Femur (tissue), 1 donor: Measurements from ENCODE around the gene PXMP4.
A peak's percentile ranks its signal among the peaks of the same experiment; 100 is the strongest.

Experiments
- DNase-seq: peaks from one replicate; pipeline ENCODE4 v3.0.0-alpha.2; 2017

Gene PXMP4

DNA sequence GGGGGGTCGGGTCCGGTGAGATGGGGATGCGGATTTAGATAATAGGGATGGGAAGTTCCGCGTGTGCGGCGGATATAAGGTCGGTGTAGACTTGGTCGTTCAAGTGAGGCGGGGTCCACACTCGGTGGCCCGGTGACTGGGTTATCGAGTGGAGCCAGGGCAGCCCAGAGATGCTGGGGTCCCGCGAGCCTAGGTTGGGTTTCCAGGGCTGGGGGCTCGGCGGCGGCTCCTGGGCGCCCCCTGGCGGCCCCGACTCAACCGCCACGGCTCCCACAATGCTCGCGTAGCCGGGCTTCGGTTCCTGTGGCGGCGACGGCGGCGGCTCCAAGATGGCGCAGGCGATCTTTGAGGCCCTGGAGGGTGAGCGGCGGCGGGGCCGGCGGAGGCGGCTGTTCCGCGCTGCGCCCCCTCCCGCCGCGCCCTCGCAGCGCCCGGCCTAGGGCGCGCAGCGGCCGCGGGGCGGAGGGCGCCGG, 11.6 kb upstream of the PXMP4 start, which contains the start of gene ZNF341:
TSS of gene ZNF341 (plus strand) at position 304 of the 473 bp plus-strand sequence. CDS start at position 330, 26 bp downstream.
- peak; percentile 93 for DNase-seq

DNA sequence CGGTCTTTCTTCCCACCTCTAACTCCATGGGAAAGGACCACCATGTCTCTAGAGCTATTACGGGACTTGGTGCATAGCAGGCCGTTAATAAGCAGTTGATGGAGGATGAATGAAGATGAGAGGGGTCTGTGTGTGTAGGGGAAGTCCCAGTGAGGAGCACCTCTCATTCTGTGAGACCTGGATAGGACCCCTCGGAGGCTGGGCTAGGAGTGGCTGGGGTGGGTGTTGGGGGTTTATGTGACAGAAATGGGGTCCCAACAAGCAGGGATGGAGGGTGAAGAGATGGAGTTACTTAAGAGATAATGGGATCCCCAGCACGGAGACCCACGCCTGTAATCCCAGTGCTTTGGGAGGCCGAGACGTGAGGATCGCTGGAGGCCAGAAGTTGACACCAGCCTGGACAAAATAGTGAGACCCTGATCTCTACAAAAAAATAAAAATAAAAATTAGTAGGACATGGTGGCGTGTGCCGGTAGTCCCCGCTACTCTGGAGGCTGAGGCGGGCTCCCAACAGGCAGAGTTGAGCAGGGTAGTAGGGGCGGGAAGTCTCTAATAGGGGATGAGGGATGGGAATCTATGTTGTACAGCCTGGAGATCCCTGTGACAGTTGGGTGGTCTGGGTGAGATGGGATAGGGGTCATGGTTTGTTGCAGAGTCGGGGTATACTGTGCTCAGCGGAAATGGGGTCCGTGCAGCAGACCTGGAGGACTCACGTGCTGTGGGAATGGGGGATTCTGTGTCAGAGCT, 11.0 kb upstream of the PXMP4 start:
- DNase-seq: no peak

DNA sequence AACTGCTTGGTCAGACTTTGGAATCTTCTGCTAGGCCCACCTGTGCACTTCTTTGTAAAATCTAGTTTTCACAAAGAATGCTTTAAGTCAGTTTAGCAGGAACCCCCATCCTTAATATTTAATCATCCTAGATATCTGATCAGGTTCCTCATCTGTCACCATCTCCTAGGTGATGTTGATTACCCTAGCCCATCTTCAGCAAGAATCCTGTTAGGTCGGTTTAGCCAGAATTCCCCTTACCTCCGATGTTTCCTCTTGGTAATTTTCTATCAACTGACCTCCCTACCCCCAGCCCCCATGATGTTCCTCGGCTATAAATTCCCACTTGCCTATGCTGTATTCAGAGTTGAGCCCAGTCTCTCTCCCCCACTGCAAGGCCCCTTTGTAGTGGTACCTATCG, 9.0 kb upstream of the PXMP4 start:
- no peak for DNase-seq

DNA sequence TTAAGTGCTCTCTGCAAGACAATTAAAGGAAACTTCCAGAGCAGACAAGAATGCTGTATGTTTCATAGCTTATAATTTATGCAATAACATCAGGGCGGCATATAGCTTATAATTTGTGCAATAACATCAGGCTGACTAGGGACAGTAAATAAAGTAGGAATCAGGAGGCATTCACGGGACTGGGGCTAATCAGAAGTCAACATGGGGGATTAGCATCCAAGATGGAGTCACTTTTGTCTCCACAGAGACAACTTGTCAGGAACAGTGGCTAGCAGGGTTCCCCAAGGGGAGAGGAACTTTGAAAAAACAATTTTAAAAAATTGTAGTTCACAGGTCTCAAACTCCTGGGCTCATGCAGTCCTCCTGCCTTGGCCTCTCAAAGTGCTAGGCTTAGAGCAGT, 8.4 kb upstream of the PXMP4 start:
- DNase-seq: no peak

DNA sequence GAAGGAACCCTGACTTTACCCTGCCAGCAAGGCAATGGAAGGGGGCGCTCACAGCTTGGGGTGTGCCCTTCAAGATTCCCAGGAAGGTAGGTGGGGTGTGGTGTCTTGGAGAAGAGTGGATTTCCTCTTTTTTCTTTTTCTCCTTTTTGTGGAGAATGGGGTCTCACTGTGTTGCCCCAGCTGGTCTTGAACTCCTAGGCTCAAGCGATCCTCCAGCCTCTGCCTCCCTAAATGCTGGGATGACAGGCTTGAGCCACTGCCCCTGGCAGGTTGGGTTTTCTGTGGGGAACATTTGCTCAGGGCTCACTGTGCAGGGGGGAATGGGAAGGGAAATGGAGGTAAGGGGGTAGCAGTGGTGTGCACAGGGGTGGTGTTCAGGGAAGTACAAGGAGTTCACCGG, 7.7 kb upstream of the PXMP4 start:
- DNase-seq: no peak

DNA sequence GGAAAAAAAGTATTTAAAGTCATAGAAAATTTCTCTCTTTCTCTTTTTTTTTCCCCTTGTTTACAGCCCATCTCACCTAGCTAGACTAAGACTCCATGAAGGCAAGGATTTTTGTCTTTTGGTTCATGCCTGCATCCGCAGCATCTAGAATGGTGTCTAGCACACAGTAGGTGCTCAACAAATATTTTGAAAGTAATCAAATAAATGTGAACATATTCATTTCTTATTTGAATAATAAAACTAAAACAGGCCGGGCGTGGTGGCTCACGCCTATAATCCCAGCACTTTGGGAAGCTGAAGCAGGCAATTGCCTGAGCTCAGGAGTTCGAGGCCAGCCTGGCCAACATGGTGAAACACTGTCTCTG, 7.0 kb upstream of the PXMP4 start:
- no peak for DNase-seq

DNA sequence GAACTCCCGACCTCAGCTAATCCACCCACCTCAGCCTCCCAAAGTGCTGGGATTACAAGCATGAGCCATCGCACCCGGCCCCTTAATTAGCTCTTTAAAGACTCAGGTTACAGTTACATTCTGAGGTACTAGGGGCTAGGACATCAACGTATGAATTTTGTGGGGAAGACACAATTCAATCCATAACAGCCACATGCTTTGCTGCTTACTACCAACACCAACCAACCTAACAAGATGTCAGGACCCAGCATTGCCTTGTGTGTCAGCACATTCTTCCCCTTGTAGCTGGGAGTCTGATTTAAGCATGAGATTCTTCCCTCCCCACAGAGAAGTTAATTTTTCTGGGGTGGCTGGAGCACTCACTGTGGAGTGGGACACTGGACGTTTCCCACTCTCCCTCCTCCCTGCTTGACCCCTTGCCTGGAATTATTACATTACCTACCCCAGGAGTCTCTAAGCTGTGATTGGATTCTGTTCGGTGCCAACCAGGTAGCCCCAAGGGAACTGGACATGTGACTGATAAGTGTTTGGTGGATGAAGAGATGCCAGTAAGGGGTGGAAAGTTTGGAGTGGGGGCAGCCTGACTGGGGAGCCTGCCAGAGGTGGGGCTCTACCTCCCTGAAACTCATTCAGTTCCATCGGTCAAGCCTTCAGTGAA, 5.6 kb upstream of the PXMP4 start:
- DNase-seq: no peak

DNA sequence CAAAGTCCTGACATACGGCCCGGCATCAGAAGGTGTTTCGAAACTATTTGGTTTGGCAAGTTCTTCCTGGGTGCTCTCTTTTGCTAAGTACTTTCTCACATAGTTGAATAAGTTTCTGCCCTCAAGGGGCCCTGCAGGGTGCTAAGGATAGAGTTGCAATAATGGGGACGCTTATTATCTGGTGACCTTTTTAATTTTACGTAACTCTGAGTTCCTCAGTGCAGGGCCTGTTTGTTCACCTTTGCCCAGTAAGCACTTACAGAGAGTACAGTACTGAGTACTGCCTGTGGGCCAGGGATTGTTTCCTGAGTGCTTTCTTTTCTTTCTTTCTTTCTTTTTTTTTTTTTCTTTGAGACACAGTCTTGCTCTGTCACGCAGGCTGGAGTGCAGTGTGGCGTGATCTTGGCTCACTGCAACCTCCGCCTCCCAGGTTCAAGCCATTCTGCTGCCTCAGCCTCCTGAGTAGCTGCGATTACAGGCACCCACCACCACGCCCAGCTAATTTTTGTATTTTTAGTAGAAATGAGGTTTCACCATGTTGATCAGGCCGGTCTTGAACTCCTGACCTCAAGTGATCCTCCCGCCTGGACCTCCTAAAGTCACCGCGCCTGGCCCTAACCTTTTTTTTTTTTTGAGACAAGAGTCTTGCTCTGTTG, 4.5 kb upstream of the PXMP4 start:
- DNase-seq: no peak

DNA sequence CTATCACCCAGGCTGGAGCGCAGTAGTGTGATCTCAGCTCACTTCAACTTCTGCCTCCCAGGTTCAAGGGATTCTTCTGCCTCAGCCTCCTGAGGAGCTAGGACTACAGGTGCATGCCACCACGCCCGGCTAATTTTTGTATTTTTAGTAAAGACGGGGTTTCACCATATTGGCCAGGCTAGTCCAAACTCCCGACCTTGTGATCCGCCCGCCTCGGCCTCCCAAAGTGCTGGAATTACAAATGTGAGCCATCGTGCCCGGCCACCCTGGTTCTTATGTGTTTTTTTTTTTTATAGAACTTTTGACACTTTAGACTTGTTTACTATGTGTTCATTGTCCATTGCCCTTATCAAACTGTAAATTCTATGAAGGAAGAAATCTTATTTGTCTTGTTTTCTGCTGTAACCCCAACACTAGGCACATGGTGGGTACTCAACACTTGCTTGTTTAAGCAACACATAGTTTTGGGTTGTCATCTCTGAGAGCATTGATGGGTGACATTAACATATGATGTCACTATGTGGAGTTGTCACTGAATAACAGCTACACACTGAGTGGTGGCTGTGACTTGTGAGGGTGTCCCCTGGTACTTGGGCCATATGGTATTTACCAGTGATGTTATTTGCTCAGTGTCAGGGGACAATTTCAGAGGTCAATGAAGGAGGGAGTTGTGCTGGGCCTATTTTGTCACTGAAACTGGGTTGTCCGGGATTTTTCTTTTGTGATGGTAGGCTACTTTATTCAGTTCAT, 1.5 kb upstream of the PXMP4 start:
- DNase-seq: no peak

DNA sequence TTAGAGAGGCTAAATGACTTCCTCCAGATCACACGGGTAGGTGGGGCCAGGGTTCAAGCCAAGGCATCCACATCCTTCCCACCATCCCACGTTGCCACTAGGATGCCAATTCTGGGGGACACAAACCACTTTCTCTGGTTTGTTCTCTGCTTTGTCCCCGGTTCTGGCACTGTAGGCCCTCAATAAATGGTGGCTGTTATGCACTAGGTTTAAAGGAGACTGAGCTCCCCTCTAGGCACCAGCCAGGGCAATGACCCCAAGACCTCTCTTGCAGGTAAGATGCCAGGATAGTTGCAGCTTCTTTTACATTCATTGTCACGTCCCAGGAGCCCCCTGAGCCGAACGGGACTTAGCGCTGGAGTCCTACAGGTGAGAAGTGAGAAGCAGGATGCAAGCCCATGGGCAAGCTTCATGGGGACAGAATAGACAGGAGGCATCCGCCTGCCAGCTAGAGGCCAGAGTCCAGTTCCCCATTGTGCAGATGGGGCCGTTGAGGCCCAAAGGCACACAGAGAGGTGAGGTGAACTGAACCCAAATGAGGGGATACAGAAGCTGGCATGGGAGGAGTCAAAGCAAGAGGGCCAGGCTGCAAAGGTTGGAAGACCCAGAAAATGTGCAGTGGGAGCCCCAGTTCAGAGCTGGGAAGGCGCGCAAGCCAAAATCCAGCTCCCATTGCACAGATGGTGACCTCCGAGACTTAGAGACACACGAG, 677 bp downstream of the PXMP4 start:
- no peak for DNase-seq

DNA sequence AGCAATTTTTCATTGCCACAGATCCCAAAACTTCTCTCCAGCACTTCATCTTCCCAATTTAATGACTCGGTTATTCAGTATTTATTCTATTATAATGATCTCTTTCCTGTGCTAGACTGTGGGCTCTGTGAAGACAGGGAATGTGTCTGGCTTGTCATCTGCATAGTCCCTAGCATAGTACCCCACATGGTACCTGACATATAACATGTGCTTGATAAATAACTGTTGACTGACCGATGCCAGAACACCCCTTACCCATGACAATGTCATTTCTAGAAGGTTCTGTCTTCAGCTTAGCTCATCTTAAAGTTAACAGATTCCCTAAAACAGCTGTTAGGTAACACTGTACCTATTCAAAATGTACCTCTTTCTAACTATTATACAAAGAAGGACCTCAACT, 3.6 kb downstream of the PXMP4 start:
- no peak for DNase-seq

DNA sequence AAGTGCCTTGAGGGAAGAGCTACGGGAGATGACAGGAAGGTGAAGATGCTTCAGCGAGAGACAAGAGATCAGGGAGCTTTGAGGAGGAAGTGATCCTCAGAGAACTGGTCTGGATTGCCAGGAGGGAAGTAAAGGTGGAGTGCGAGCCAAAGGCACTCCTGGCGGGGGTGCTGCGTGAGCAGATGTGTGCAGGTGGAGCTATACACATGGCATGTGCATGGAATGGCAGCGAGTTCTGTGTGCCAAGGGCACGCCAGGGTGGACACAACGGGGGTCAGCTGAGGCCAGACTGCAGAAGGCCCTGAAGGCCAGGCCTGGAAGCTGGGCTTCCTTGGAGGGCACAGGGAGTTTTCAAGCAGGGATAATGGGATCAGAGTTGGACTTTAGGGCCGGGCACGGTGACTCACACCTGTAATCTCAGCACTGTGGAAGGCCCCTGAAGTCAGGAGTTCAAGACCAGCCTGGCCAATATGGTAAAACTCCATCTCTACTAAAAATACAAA, 6.2 kb downstream of the PXMP4 start:
- no peak for DNase-seq

DNA sequence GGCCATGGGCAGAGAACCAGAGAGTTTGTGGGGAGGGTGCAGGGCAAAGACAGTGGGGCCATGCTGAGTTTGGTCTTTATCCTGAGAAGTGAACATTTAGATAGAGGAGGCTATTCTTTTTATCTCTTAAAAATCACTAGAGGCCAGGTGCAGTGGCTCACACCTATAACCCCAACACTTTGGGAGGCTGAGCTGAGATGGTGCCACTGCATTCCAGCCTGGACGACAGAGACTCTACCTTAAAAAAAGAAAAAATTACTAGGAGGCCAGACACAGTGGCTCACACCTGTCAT, 8.7 kb downstream of the PXMP4 start:
- DNase-seq: no peak

DNA sequence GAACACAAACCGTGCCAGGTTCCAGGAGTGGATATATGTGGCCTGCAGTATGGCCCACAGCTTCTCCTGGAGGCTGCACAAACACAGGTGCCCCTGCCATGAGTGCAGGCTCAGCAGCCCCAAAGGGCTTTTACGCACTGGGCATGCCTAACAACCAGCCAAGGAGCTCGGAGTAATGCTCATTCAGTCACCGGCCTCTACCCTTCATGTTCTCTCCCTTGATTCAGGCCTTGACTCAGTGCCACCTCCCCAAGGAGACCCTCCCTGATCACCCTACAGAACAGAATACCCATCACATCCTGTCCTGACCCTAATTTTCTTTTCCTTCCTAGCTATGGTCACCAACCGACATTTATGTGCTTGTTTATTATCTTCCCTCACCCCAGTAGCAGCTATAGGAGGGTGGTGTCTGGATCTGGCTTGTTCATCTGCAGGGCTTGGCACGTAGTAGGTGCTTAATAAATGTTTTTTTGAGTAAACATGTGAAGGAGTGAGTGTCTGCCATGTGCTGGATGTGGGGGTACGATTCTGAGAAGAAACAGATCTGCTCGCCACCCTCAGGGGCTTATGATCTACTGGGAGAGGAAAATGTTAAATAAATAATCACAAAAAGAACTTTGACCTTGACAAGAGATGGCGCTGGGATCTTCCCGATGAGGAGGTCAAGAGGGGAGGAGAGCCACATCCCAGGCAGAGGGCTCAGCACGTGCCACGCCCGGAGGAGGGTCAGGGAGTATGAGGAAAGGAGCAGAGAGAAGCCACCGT, 9.2 kb downstream of the PXMP4 start:
- DNase-seq: no peak

DNA sequence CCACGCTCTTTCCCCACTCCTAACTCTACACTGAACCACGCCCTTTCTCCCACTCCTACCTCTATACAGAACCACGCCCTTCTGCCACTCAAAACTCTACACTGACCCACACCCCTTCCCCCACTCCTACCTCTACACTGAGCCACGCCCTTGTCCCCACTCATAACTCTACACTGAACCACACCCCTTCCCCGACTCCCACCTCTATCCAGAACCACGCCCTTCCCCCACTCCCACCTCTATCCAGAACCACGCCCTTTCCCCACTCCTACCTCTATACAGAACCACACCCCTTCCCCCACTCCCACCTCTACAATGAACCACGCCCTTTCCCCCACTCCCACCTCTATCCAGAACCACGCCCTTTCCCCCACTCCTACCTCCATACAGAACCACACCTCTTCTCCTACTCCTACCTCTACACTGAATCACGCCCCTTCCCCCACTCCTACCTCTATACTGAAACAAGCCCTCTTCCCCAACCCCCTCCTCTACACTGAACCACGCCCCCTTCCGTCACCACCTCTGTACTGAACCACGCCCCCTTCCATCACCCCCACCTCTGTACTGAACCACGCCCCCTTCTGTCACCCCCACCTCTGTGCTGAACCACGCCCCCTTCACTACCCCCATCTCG, 10.1 kb downstream of the PXMP4 start:
- no peak for DNase-seq

DNA sequence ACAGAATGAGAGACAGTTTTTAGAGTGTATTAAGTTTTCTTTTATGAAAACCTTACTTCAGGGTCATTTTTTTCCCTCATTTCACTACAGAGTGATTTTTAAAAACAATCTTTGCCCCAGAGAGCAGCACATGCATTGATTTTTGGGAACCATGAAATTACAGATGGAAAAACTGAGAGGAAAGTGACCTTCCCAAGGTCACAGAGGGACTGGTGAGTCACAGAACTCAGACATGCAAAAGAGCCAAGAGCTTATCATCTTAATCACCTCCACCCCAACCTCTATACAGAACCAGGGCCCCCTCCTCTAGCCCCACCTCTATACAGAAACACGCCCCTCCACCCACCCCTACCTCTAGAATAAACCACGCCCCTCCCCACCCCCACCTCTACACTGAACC, 10.7 kb downstream of the PXMP4 start:
- DNase-seq: no peak

DNA sequence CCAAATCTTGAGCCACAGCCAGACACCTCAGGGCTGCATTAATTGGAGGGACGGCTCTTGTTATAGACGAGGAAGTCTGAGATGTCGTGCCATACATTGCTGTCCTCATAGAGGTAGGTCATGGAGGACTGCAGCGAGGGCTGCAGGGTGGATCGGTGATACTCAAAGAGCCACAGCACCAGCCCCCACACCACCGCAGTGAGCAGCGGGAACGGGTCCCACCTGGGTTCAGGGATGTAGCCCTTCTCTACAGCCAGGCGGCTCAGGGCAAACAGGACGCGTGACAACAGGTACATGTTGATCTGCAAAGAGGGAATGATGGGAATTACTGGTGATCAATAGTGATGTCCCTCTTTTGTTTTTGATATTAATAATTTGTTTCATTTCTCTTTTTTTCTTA, 12.4 kb downstream of the PXMP4 start:
- DNase-seq: no peak

DNA sequence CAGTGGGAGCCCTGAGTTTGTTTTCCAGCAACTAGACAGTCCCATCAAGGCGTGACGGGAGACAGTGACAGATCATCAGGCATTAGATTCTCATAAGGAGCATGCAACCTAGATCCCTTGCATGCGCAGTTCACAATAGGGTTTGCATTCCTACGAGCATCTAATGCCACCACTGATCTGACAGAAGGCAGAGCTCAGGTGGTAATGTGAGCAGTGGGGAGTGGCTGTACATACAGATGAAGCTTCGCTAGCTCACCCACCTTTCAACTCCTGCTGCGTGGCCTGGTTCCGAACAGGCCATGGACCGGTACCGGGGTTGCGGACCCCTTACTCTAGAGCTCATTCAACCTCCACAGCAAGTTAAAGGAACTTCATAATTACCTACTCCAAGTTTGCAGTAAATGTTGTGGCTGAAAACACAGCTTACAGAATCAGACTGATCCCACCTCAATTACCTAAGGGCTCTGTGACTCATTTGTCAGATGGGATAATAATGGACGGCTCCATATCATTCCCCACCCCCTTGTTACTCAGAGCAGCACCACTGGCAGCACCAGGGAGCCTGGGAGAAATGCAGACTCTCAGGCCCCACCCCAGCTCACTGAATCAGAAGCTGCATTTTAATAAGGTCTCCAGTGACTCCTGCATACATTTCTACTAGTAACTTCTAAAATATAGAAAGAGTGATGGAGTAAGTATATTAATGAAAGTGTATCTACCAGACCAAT, 15.7 kb downstream of the PXMP4 start:
- DNase-seq: no peak

DNA sequence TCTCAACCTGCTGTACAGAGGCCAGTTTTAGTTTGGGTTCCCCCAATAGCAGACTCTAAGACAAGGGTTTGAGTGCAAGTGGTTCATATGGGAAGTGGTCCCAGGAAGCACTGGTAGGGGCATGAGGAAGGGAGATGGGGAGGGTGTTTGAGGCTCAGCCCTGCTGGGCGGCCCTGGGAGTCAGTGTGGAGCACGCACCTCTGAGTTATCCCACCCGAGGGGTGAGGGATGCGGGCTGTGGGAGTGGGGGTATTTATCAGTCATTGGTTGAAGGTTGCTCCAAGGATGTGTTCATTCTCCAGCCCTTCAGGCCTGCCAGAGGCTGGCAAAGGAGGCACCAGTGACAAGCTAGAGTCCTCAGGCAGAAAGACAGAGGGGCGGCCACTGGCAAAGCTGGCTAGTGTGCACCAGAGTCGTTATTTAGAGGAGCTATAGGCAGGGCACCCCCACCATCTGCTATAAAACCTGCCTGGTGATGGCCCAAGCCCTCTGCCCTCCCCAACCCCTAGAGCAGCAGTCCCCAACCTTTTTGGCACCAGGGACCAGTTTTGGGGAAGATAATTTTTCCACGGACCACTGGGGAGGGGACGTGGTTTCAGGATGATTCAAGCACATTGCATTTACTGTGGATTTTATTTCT, 16.5 kb downstream of the PXMP4 start:
- DNase-seq: no peak

DNA sequence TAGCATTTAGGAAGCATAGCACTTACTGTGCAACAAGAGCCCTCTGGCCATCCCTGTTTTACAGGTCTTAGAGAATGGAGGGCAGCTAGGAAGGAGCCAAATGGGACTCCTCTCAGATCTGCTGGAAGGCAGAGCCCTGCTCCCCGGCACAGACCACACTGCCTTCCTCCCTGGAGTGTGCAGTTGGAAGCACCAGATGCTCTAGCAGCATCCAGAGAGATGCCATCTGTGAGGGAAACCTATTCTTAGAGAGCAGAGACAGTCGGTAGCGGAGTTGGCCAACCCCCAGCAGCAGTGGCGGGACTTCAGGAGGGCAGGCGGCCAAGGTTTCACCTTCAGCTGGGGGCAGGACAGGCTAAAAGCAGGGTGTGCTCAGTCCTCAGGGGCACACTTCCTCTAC, 17.2 kb downstream of the PXMP4 start:
- DNase-seq: no peak
